ENCODE data around the gene GPR150.

- no peak for TF ChIP-seq CTCF (conservative IDR thresholded peaks at IDR 0.05; ENCODE audit: low read length)
- no peak for TF ChIP-seq EZH2phosphoT487 (IDR thresholded peaks at IDR 0.05; ENCODE audit: borderline replicate concordance, low read depth, low read length)
Measured at GRCh38 chr5:95572016-95572415, 47.9 kb upstream of the GPR150 start.

Measured in OCI-LY7 (cell line).